Upper lobe of left lung (tissue), 6 donors: Measurements from ENCODE around the gene CDR2. TPM values are rescaled to one million over a fixed set of nuclear protein-coding genes. Genes with fewer than 3 reads are reported as not detected.

ENCODE experiments used
- ATAC-seq, 2 donors: fragments of 200-7000 bp; cut with Tn5 transposase; one replicate each; pipeline ENCODE4 v1.9.1; 2022; ENCODE audit warnings: mild to moderate bottlenecking in 2 of 2, moderate library complexity in 2 of 2; ENCODE audit not compliant: low FRiP score in 2 of 2
- DNase-seq, 2 donors: peaks; one replicate each; pipeline ENCODE4 v3.0.0-alpha.2; 2019 to 2020
- H3K27ac ChIP-seq, 4 donors: fragments of 200-600 bp; sonication (generic); one replicate each; pipeline ENCODE4 v1.5.1; 2016 to 2019
- H3K27me3 ChIP-seq, 4 donors: fragments of 200-600 bp; sonication (generic); one replicate each; pipeline ENCODE4 v1.5.1; 2017 to 2019
- H3K36me3 ChIP-seq, 4 donors: fragments of 200-600 bp; sonication (generic); one replicate each; pipeline ENCODE4 v1.5.1; 2016 to 2019
- H3K4me1 ChIP-seq, 4 donors: fragments of 200-600 bp; sonication (generic); one replicate each; pipeline ENCODE4 v1.5.1; 2018 to 2019
- H3K4me3 ChIP-seq, 4 donors: fragments of 200-600 bp; sonication (generic); one replicate each; pipeline ENCODE4 v1.5.1; 2017 to 2019; ENCODE audit warnings: mild to moderate bottlenecking in 2 of 4, moderate library complexity in 1 of 4
- H3K9me3 ChIP-seq, 4 donors: fragments of 200-600 bp; sonication (generic); one replicate each; pipeline ENCODE4 v1.5.1; 2018 to 2019
- EP300 ChIP-seq, 4 donors: sonication (generic); formaldehyde crosslinking; IDR thresholded peaks; one replicate each; pipeline ENCODE4 v1.5.1; 2017; ENCODE audit warnings: antibody characterized with exemption in 4 of 4, control low read depth in 2 of 4
- POLR2A ChIP-seq, 4 donors: fragments of 450-650 bp; IDR thresholded peaks; one replicate each; pipeline ENCODE4 v1.5.1; 2016 to 2017; ENCODE audit warnings: antibody characterized with exemption in 4 of 4, mild to moderate bottlenecking in 2 of 4
- POLR2AphosphoS5 ChIP-seq, 2 donors: sonication (generic); formaldehyde crosslinking; IDR thresholded peaks; one replicate each; pipeline ENCODE4 v1.5.1; 2017; ENCODE audit warnings: antibody characterized with exemption in 2 of 2
- whole genome bisulfite sequencing, 2 donors: methylation state at CpG; one replicate each; pipeline ENCODE4 v1.1.5; 2017 to 2018; 5-methylcytosine and 5-hydroxymethylcytosine counted together
- total RNA-seq, 6 donors: library from RNA; depleted of rRNA in 4 of 6; stranded (reverse); fragments of >200 nt in 4 of 6; gene quantifications; one replicate each; pipeline versions ENCODE4 v1.1.0 to v1.2.1, GENCODE V29; 2016 to 2021
- TF ChIP-seq, protein P1 (sequence below), 6 experiments: fragments of 450-650 bp in 4 of 6; fragments of 200-600 bp in 2 of 6; sonication (generic) in 2 of 6; IDR thresholded peaks; one replicate each; pipeline ENCODE4 v1.5.1; 2016 to 2019; ENCODE audit warnings: antibody characterized with exemption in 6 of 6
- donor health status: DM: no; HTN: no; CAD: no; lungs with moderate emphysema.
- donor health status: DM: no; HTN: yes; CAD: no; lungs with severe emphysema.

CDR2 gene
- total RNA-seq, 6 donors from 2014 or later = 16.3 to 27.5 (median 19.4) TPM

DNA sequence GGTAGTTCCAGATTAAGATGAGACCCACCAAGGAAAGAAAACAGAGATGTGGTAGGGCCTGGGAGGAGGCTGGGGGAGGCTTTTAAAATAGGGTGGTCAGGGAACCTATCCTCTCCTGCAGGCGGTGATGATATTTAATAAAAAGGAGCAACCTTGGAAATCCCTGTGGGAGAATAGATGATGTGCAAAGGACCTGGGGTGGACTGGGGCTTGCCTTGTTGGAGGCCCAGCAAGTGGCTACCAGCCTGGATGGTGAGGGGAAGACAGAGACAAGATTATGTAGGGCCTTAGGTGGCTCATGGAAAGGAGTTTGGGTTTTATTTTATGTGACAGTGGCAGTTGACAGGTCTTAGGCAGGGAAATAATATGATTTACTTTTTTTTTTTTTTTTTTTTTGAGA lies 75.4 kb downstream of the CDR2 start:
- 96 to 100% methylated on average over 1 of the region's 1 CpG for WGBS, 2 donors
- H3K4me3 ChIP-seq = peak overlapping the region in 1 of 4 donors; percentile 81
- peaks cover 18 to 31% (median 23%) of the 10 kb centered on the region in 4 donors for H3K4me1 ChIP-seq
- DNase-seq (no peak), ATAC-seq (no peak)
- H3K36me3 ChIP-seq = peaks cover 0 to 16% (median 7%) of the 10 kb centered on the region in 4 donors
- peak overlapping the region in 2 of 4 donors; percentile 92 to 93 for H3K27ac ChIP-seq
- TF ChIP-seq POLR2AphosphoS5 (IDR thresholded peaks at IDR 0.05) (no peak), EP300 (IDR thresholded peaks at IDR 0.05) (no peak), POLR2A (IDR thresholded peaks at IDR 0.05) (no peak)
- TF ChIP-seq, protein P1, sequence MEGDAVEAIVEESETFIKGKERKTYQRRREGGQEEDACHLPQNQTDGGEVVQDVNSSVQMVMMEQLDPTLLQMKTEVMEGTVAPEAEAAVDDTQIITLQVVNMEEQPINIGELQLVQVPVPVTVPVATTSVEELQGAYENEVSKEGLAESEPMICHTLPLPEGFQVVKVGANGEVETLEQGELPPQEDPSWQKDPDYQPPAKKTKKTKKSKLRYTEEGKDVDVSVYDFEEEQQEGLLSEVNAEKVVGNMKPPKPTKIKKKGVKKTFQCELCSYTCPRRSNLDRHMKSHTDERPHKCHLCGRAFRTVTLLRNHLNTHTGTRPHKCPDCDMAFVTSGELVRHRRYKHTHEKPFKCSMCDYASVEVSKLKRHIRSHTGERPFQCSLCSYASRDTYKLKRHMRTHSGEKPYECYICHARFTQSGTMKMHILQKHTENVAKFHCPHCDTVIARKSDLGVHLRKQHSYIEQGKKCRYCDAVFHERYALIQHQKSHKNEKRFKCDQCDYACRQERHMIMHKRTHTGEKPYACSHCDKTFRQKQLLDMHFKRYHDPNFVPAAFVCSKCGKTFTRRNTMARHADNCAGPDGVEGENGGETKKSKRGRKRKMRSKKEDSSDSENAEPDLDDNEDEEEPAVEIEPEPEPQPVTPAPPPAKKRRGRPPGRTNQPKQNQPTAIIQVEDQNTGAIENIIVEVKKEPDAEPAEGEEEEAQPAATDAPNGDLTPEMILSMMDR (IDR thresholded peaks at IDR 0.05) = no peak
- no peaks in the 10 kb centered on the region for H3K27me3 ChIP-seq
- no peaks in the 10 kb centered on the region for H3K9me3 ChIP-seq

DNA sequence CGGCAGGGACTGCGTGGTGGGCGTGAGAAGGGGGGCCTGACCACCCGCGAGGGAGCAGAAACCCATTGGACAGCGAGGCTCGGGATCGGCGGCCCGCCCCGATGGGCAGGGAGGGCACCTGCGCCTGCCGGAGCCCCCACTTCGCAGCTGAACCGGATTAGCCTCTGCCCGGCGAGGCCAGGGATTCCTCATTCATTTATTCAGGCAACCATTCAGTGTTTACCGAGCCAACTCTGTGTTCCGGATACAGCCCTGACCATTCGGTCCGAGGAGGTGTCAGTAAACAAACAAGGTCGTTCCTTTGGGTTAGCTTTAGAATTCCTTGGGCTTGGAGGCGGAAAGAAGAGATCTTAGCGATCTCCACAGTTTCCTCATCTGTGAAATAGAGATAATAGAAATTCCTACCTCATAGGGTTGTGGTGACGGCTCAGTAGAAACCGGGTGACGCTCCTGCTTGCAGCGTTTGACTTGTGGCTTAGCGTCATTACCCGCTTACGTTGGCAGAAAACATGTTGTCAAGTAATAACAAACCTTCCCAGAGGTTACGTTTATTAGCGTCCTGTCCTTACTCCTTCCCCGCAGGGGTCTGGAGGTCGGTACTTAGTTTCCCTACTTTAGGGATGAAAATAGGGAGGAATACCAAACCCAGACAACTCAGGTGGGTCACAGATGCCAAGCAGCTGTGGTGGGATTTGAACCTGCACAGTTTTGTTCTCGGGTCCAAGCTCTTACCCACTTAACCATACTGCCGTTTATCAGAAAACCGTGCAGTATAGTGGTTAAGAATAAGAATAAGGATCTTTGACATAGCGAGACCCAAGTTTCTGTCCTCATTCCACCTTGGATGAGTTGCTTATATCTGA lies 76.3 kb downstream of the CDR2 start:
- H3K9me3 ChIP-seq = no peaks in the 10 kb centered on the region
- TF ChIP-seq POLR2AphosphoS5 (IDR thresholded peaks at IDR 0.05) = peak in 1 of 2 donors; percentile 41
- peak in 1 of 4 donors; percentile 29 for TF ChIP-seq POLR2A (IDR thresholded peaks at IDR 0.05)
- TF ChIP-seq EP300 (IDR thresholded peaks at IDR 0.05) = peak in 1 of 4 donors; percentile 14
- TF ChIP-seq, protein P1 (IDR thresholded peaks at IDR 0.05) = no peak
- peaks cover 0 to 10% (median 3%) of the 10 kb centered on the region in 4 donors for H3K36me3 ChIP-seq
- peak overlapping the region; percentile 89 to 93 (median 92) for H3K27ac ChIP-seq
- H3K27me3 ChIP-seq = no peaks in the 10 kb centered on the region
- WGBS, 2 donors = 0 to 1% methylated on average over 29 to 36 of the region's 39 CpGs
- DNase-seq (peak in 1 of 2 donors; percentile 59), ATAC-seq (peak; percentile 56 to 65)
- H3K4me3 ChIP-seq = peak overlapping the region; percentile 44 to 81 (median 70)
- H3K4me1 ChIP-seq = peaks cover 18 to 31% (median 23%) of the 10 kb centered on the region in 4 donors

GRCh38 chr16:22297114-22297870 lies 77.1 kb downstream of the CDR2 start, which contains the start of gene POLR3E:
Gene POLR3E, plus strand, starts transcription at chr16:22297409. Its CDS starts 5,560 bp downstream, at chr16:22302969.
- peak within 1 kb of the TSS; percentile 89 to 93 (median 92) for H3K27ac ChIP-seq
- TF ChIP-seq, protein P1 (IDR thresholded peaks at IDR 0.05) = peak; percentile 87 to 100 (median 98)
- TF ChIP-seq POLR2A (IDR thresholded peaks at IDR 0.05) = peak in 3 of 4 donors; percentile 25 to 76 (median 45)
- no peak for TF ChIP-seq EP300 (IDR thresholded peaks at IDR 0.05)
- peak; percentile 71 to 81 for TF ChIP-seq POLR2AphosphoS5 (IDR thresholded peaks at IDR 0.05)
- DNase-seq (peak; percentile 100), ATAC-seq (peak; percentile 98 to 100)
- H3K9me3 ChIP-seq = no peaks in the 10 kb centered on the region
- WGBS, 2 donors = 0 to 1% methylated on average over 11 to 27 of the region's 76 CpGs
- H3K36me3 ChIP-seq = peaks cover 0 to 2% (median 0%) of the 10 kb centered on the region in 4 donors
- peak within 1 kb of the TSS; percentile 45 to 81 (median 70) for H3K4me3 ChIP-seq
- H3K27me3 ChIP-seq = no peaks in the 10 kb centered on the region
- peaks cover 18 to 31% (median 23%) of the 10 kb centered on the region in 4 donors for H3K4me1 ChIP-seq

DNA sequence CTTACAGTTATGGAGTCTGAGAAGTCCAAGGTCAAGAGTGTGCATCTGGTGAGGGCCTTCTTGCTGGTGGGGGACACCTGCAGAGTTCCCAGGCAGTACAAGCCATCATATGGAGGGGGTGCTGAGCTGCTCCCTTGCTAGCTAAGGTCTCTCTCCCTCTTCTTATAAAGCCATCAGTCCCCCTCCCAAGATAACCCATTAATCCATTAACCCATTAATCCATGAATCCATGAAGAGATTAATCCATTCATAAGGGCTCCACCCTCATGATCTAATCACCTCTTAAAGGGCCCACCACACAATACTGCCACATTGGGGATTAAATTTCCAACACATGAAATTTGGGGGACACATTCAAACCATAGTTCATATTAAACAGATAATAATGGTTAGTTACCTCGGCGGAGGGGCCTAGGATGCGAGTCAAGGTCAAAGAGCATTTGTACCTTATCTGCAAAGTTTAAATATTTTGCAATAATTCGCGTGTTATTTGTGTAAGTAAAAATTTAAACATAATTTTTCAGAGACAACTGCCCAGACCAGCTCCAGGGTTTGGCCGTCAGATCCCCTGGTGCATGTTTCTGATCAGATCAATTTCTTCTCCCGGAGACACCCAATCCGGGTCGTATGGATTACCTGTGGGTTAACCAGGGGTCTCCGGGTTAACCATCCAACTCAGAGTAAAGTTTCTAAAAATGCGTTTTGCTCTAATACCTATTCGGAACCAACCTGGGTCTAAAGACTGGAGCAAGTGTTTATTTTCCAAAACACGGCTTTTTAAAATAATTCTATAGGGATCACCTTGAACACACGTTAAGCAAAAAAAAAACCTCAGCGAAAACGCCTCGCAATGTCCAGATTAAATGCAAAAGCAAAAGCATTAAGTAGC lies 78.0 kb downstream of the CDR2 start:
- ATAC-seq (no peak), DNase-seq (no peak)
- Histone ChIP-seq H3K9me3 (no peaks in the 10 kb centered on the region), H3K27me3 (no peaks in the 10 kb centered on the region), H3K27ac (peak overlapping the region in 2 of 4 donors; percentile 54 to 89), H3K4me3 (peak overlapping the region; percentile 45 to 81 (median 70)), H3K36me3 (no peaks in the 10 kb centered on the region), H3K4me1 (peaks cover 18 to 31% (median 23%) of the 10 kb centered on the region in 4 donors)
- no peak for TF ChIP-seq POLR2A (IDR thresholded peaks at IDR 0.05)
- TF ChIP-seq EP300 (IDR thresholded peaks at IDR 0.05) = no peak
- TF ChIP-seq, protein P1 (IDR thresholded peaks at IDR 0.05) = no peak
- TF ChIP-seq POLR2AphosphoS5 (IDR thresholded peaks at IDR 0.05) = no peak
- 3 to 4% methylated on average over 17 of the region's 17 CpGs for WGBS, 2 donors
